Measurements from ENCODE around the gene SUSD2.

The SUSD2 gene

GRCh38 chr22:24177045-24177444 is 4.2 kb upstream of the SUSD2 start:
- TF ChIP-seq CTCF (IDR thresholded peaks at IDR 0.05; ENCODE audit: low read depth, low read length): no peak
- DNase-seq (ENCODE audit: extremely low read depth, low read depth): no peak

- no peak for DNase-seq (ENCODE audit: extremely low read depth, low read depth)
These were observed 3.8 kb upstream of the SUSD2 start for GRCh38 chr22:24177456-24177855.

GRCh38 chr22:24178021-24178431 is 3.3 kb upstream of the SUSD2 start:
- TF ChIP-seq CTCF (IDR thresholded peaks at IDR 0.05; ENCODE audit: low read depth, low read length): no peak
- DNase-seq (ENCODE audit: extremely low read depth, low read depth): no peak

More at GRCh38 chr22:24177456-24177855, 3.8 kb upstream of the SUSD2 start:
- TF ChIP-seq CTCF (IDR thresholded peaks at IDR 0.05; ENCODE audit: low read depth, low read length): no peak

- peak; percentile 17 for TF ChIP-seq CTCF (IDR thresholded peaks at IDR 0.05; ENCODE audit: low read depth, low read length)
- DNase-seq (ENCODE audit: extremely low read depth, low read depth): no peak
These were observed 2.5 kb upstream of the SUSD2 start for GRCh38 chr22:24178502-24179440.

- no peak for TF ChIP-seq CTCF (IDR thresholded peaks at IDR 0.05; ENCODE audit: low read depth, low read length)
- no peak for DNase-seq (ENCODE audit: extremely low read depth, low read depth)
These were observed 1.6 kb upstream of the SUSD2 start for GRCh38 chr22:24179478-24180210.

GRCh38 chr22:24180316-24181087 is 785 bp upstream of the SUSD2 start:
- TF ChIP-seq CTCF (IDR thresholded peaks at IDR 0.05; ENCODE audit: low read depth, low read length): no peak

More at GRCh38 chr22:24180316-24181087, 785 bp upstream of the SUSD2 start:
- DNase-seq (ENCODE audit: extremely low read depth, low read depth): no peak

All from AG09319 (cell line).